Stimulated activated CD4-positive, alpha-beta T cell treated with anti-CD3 and anti-CD28 coated beads, Interleukin-4, amount 100 ng/mL, for 4 hours (primary cell): ENCODE measurements around the gene C1GALT1C1L.
A peak's percentile ranks its signal among the peaks of the same experiment; 100 is the strongest.
"Not testable (repeated sequence)": the region's sequence is repeated elsewhere in the genome, so short reads cannot be mapped to it uniquely, and the experiment has no call there.

Source experiments
- DNase-seq, 2 experiments: peaks; one replicate each; pipeline ENCODE4 v3.0.0-alpha.2; 2020

The C1GALT1C1L gene

DNA sequence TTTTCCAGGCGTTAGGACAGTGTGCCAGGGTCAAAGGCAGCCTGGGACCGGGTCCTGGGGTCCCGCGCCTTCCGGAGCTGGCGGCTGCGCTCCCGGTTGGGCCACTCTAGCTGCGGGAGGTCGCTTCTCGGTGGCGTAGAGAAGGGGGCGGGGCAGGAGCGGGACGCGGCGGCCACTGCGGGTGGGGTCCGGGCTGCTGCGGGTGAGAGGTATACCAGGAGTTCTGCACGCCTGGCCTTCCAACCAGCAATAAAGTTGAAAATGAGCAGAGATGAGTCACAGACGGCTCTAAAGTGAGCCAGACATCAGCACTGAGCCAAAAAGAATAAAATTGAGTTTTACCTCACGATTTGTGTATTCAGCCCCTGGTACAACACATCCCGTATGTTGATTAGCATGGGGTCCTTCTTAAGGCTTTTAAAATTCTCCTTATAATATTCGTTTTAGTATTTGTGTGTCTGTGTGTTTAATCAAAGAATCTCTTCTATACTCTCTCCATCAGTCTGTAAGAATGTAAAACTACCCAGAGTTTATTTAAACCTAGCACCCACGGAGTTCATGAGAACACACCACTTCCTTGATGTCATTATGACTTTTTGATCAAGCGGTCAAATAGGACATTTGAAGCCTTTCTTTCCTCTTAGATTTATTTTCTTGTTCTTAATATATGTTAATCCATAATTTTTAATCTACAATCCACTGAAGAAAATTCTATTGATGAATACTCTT, at the start of gene C1GALT1C1L:
Gene C1GALT1C1L, minus strand, starts transcription at position 108 of the 729 bp plus-strand sequence. Its CDS starts 107 bp downstream, at position 1.
- peak; percentile 7 to 29 for DNase-seq

DNA sequence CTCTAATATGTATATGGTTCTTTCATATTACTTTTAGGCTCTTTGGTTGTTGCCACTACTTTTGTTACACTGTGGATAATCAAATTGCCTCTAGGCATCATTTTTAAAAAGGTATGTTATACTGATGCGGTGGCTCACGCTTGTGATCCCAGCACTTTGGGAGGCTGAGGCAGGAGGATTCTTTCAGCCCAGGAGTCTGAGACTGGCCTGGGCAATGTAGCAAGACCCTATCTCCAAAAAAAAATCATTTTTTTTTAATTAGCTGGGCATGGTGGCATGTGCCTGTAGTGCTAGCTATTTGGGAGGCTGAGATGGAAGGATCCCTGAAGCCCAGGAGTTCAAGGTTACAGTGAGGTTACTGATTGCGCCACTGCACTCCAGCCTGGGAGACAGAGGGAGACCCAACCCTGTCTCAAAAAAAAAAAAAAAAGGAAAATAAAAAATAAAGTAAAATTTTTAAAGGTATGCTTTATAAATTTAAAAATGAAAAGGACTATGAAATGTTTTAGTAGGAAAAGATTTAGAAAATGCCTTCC, 49.5 kb upstream of the C1GALT1C1L start:
- no peak for DNase-seq

DNA sequence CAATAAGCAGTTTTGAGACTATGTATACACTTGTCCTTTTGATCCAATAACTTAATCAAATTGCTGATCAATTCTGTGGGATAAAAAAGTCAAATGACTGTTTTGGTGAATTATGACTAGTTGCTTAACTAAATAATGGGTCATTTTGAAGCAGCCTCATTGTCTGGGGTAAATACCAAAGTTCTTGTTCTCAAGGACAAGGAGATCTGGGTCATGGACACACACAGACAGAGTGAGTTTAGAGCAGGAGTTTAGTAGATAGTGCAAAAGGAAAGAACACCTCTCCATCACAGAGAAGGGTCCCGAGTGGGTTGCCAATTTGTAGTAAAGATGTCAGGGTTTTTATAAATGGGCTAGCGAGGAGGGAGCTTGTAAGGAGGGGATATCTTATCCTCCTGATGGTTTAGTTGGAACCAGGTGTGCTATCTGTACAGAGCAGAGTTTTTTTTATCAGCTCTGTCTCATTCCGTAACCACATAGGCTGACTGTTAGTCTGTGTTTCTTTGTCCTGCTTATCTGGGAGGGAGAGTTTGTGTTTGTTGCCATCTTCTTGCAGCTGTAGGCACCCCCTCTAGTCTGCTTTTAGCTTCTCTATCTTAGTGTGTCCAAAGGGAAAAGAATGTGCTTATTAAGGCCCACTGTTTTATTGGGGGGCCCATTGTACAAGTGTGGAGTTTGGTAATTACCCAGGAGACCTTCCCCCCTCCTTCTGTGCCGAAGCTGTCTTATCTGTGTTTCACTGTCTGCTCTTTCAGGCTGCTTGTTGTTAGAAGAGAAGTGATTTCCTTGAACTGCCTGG, 48.7 kb upstream of the C1GALT1C1L start:
- no peak for DNase-seq

DNA sequence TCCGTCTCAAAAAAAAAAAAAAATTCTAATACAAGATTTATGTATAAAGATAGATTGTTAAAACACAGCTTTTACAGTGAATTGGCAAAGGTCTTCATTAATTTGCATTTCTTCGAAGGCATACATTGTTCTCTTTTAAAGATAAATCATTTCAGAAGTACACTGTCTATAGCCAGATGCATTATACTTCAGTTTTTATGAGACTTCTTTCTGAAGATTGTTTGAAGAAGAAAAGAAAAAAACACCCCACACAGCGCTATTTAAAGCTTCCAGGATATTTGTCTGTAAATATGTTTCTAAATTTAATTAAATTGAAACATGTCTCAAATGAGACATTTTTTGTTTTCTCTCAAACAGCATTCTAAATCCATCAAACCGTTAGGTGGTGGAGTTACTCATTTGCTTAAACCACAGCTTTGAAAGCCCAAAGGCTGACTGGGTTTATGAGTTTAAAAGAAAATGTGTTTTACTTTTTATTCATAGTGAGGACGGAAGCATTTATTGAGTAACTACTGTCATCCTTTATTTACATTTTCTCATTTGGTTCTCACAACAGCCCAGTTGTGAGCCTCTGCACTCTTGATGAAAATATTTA, 42.4 kb upstream of the C1GALT1C1L start:
- DNase-seq = no peak

DNA sequence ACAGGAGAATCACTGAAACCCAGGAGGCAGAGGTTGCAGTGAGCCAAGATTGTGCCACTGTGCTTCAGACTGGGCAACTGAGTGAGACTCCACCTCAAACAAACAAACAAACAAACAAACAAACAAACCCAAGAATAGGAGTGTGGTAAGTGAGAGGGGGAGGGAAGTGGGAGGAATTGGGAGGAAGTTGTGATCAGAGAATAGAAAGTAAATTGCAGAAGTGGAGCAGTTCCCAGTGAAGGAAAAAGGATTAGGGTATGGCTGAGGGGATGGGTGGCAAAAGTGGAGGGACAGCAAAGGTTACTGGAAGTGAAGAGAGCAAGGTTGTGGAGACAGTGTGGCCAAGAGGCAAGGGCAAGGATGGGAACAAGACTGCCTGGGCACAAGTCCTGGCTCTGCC, 41.1 kb upstream of the C1GALT1C1L start:
- no peak for DNase-seq

DNA sequence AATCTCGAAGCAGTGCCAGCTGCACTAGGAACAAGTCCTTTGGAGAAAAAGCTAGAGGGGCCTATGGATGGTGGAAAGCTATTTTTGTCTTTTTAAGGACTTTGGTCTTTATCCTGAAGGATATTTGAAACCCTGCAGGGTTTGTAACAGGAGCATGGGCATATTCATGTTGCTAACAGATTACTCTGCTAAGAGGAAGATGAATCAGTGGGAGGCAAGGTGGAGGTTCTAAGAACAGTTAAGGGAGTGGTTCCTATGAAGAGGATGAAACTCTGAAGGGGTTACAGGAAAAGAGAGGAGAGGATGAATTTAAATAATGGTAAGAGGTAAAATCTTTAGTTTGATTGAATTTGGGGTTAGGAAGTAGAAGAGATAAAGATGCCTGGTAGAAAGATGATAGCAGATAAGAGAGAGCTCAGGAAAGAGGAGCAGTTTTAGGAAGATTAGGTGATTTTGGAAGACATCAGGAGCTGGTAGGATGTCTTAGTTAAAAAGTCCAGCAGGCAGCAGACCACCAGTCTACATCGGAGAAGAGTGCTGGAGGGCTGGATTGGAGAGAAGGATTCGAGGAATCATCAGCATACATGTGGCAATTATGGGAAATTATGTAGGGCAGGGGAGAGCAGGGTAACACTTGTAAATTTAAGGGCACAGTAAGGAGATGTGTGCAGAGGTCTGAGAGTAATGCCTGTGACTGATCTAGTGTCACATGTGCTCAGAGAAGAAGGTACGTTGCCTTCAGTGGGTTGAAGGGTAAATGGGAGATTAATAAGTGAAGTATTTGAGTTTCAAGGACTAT, 39.3 kb upstream of the C1GALT1C1L start:
- DNase-seq = no peak

DNA sequence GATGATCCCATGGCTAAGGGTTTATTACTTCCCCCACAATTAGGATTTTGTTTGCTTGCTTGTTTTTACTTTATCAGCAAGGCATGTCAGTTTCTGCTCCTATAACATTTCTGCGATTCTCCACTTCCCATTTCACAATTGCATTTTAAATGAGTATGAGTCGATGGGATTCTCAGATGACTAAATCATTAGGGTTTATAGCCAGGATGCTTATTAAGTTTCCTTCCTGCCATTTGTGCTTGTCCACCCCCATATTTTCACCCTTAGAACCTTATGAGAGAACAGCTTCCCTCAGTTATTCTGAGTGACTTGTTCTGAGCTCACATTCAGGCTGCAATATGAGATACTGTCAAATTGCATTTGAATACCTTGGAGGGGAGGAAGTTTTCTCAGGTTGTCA, 37.9 kb upstream of the C1GALT1C1L start:
- no peak for DNase-seq

DNA sequence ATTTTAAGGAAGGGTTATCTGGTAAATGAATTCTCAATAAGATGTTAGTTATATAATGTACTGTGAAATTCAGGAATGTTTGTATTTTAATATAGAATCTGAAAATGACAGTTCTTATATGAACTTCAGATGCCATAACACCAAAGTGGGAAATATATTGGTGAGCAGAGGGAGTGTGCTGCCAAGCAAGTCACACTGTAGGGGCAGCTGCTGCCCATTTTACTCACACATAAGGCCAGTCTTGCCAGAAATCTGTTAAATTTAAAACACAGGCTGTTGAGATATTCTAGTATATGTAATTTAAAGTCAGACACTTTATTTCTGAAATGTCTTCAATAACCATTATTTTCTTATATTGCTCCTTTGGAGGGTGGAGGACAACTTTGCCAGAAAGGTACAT, 34.6 kb upstream of the C1GALT1C1L start:
- DNase-seq = no peak

DNA sequence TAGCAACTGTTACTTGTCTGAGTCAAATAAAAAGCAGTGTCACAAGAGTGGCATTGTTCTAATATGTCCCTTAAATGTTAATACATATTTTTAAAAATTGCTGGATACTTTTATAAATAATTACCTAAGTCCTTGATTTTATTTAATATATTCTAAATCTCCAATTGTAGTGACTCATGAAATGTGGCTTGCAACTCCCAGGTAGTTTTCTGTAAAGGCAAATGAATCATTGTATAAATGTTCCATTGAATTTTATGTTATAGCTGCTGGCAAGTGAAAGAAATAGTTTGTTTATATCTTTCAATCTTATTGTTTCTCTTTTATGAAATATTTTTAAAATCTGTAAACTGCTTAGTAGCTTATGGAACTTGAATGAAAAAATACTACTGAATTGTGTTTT, 32.7 kb upstream of the C1GALT1C1L start:
- DNase-seq = no peak

DNA sequence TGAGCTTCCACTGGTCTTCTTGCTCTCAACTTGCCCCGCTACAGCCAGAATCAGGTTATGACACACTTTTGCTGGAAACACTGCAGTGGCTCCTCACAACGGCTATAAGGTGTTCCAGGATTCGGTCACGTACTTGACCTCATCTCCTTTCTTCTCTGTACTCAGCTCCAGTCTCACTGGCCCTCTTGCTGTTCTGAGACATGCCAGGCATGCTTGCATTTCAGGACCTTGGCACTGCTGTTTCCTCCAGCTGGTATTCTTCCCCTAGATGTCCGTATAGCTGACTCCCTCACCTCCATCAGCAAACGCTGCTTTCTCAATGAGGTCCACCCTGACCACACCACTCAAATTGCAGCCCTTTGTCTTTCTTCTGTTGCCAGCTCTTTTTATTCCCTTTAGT, 31.9 kb upstream of the C1GALT1C1L start:
- DNase-seq = no peak

DNA sequence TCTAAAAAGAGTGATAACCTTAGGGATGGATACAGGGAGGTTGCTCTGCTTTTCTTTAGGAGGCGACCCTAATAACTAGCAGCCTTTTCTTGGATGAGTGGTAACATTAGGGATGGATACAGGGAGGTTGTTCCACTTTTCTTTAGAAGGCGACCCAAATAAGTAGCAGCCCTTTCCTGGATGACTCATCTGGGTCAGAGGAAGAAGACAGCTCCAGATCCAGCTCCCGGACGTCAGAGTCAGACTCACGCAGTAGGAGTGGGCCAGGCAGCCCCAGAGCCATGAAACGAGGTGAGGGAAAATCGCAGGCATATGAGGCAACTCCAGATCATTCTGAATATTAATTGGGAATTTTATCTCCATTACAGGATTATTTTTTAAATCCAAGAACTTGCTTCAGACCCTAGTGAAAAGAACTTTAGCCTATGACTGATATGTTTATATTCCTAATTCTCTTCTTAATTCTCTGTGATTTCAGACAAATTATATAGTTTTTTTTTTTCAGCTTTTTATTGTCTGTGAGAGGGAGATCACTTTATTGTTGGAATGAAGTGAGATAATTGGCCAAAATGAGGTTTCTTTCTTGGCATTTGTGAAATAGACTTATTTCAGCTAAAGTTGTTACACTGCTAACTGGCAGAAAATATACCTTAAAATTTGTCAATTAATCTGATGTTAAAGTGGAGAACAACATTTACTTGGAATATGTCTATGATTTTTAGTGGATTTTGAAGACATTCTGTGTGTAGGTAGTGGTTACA, 31.2 kb upstream of the C1GALT1C1L start:
- DNase-seq = no peak

DNA sequence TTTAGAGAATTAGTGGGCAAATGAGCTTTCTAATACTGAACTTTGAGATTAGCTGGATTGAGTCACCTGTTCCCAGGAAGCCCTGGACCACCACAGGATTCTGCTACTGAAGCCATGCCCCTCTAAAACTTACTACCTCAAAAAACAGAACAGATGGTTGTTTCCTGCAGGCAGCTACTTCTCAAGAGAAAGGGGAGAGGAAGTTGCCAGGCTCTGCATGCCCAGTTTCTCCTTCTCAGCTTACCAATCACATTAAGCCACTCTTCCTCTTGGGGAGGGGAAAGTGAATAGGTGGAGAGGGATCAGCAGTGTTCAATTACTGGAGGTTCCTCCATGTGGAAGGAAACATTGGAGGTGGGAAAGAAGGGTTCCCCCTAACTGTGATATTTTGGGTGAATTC, 24.9 kb upstream of the C1GALT1C1L start:
- no peak for DNase-seq

DNA sequence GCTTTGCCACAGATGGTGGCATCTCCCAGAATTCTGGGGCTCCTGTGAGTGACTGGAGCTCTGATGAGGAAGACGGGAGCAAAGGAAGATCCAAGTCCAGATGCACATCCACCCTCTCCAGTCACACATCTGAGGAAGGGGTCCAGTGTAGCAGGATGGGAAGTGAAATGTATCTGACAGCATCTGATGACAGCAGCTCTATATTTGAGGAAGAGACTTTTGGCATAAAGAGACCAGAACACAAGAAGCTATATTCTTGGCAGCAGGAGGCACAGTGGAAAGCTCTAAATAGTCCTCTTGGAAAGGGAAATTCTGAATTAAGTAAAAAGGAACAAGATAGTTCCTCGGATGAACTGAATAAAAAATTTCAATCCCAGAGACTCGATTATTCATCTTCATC, 23.5 kb upstream of the C1GALT1C1L start:
- DNase-seq = no peak

DNA sequence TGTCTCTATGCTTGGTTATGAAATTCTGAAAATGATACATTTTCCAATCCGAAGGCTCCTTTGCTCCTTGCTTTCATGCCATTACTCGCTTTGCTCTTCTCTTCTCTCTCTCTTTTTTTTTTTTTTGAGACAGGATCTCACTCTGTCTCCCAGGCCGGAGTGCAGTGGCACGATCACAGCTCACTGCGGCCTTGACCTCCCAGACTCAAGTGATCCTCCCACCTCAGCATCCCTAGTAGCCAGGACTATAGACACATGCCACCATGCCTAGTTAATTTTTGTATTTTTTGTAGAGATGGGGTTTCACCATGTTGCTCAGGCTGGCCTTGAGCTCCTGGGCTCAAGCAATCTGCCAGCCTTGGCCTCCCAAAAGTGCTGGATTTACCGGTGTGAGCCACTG, 21.9 kb upstream of the C1GALT1C1L start:
- not testable (repeated sequence) for DNase-seq

DNA sequence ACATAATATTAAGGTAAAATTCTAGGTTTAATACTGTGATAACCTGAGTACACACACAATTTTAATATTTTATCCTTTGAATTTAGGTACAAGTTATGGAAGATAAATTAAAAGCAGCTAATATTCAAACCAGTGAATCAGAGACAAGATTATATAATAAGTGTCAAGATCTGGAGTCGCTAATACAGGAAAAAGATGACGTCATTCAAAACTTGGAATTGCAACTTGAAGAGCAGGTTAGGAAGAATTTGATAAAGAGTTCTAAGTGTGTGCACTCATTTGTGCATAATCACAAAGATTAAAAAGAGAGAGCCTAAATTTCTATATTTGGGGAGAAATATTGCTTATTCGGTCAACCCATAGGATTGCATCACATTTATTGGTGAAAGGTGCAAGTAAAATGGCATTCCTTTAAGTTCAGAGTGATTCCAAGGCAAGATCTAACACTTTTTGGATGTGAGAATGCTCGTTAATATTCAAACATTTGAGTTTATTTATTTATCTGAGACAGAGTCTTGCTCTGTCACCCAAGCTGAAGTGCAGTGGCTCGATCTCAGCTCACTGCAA, 16.3 kb upstream of the C1GALT1C1L start:
- DNase-seq = no peak

DNA sequence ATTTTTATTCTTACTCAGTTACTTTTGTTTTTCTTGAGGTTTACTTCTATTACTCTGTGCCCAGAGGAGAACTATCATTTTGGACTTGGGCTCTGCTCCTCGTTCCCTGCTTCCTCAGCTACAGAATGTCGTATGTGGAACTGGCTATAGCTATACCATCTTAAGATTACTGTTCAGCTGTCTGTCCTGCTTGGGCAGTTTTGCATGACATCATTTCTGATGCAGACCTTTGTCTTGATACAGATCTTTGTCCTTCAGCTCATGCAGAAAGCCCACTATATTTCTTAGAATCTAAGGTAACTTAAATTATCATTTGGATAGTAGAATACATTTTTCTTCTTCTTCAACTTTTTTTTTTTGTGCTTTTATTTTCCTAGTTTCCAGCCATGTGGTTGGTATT, 13.8 kb upstream of the C1GALT1C1L start:
- no peak for DNase-seq

DNA sequence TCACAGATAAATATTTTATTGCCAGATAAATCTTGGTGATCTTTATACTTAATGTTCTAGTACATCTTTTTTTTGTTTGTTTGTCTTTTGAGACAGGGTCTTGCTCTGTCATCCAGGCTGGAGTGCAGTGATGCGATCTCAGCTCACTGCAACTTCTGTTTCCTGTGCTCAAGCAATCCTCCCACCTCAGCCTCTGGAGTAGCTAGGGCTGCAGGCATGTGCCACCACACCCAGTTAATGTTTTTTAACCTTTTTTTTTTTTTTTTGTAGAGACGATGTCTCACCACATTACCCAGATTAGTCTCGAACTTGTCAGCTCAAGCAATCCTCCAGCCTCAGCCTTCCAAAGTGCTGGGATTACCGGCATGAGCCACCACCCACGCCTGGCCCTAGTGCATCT, 9.1 kb upstream of the C1GALT1C1L start:
- DNase-seq = no peak

DNA sequence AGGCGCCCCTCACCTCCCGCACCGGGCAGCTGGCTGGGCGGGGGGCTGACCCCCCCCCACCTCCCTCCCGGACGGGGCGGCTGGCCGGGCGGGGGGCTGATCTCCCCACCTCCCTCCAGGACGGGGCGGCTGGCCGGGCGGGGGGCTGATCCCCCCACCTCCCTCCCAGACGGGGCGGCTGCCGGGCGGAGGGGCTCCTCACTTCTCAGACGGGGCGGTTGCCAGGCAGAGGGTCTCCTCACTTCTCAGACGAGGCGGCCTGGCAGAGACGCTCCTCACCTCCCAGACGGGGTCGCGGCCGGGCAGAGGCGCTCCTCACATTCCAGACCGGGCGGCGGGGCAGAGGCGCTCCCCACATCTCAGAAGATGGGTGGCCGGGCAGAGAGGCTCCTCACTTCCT, 1.6 kb upstream of the C1GALT1C1L start:
- DNase-seq = not testable (repeated sequence)

DNA sequence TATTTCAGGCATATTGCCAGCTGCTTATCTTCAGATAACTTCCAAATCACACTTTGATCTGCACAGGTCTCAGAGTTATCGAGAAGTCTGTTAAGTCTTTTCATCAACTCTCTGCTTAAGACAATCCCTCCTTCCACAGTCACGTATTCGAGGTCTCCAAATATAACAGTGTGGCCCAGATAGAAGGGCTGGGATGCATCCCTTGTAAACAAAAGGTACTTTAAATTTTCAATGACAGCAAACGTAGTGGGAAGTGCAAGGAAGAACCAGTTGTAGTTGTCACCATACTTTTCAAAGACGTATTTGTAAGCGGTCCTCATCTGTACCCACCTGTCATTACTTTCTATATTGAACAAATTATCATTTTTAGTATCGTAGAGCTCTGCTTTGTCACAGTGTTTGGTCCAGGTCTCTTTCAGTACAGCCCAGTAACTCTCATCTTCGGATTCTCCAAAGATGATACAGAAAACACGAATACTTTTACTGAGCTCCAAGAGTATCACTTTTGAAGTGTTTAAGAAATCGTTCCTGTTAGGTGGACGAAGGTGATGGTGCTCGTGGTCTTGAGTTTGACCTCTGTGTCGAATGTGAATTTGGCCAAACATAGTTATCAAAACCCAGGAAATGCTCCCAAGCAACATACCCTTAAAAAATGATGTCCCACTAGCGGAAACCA, 445 bp downstream of the C1GALT1C1L start:
- DNase-seq = no peak

DNA sequence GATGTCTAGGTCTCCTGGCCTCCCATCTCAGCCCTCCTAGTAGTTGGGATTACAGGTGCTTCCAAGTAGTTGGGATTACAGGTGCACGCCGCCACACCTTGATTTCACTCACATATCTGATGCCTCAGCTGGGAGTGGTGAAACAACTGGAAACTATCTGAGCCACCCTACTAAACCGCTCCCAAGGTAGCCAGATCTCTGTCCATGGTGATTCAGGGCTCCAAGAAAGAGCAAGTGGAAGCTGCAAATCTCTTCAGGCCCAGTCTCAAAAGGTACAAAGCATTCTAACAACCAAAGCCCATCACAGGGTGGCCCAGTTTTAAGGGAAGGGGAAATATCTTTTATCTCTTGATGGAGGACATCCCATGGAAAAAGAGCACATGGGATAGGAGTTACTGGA, 19.0 kb downstream of the C1GALT1C1L start:
- no peak for DNase-seq

DNA sequence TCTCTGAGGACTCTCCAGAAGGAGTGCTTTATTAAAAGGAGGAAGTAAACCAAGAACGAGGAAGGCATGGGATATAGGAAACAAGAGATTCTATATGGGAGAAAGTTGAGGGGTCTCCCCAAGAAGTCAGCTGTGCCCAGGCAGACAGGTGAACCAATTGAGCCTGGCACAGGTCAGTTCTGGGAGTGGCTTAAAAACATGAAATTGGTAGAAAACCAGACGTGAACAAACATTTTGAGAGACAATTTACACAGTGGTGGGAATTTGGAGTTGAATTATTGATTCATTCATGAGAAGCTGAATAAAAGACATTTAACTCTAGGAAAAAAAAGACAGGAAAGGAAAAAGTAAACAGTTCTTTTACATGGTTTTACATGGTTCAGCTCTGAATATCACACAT, 22.7 kb downstream of the C1GALT1C1L start:
- no peak for DNase-seq
